ENCODE results near the gene SLK. TPM values are rescaled to one million over a fixed set of nuclear protein-coding genes. Genes with fewer than 3 reads are reported as not detected.

The SLK gene
- total RNA-seq: 48.8 and 52.2 TPM in 2 replicates

- peak; percentile 77 for DNase-seq (ENCODE audit: low read depth)
- peak within 1 kb of the TSS; percentile 91 for H3K4me3 ChIP-seq (ENCODE audit: low read depth, low read length)
- no peak for TF ChIP-seq CTCF (IDR thresholded peaks at IDR 0.05; ENCODE audit: insufficient read depth, low read depth, low read length)
These were observed at the start of gene SLK for GRCh38 chr10:103966671-103967447. SLK (plus strand) TSS chr10:103967140; CDS start chr10:103967746, 606 bp downstream.

- DNase-seq (ENCODE audit: low read depth): no peak
- peak overlapping the region; percentile 63 for H3K4me3 ChIP-seq (ENCODE audit: low read depth, low read length)
These were observed 49.5 kb upstream of the SLK start for GRCh38 chr10:103917302-103918052.

GRCh38 chr10:103918053-103918846 is 48.7 kb upstream of the SLK start, which contains the start of gene STN1:
STN1 (minus strand) TSS chr10:103918184; CDS start chr10:103917594, 590 bp downstream.
- H3K4me3 ChIP-seq (ENCODE audit: low read depth, low read length): peak within 1 kb of the TSS; percentile 63

More at GRCh38 chr10:103917302-103918052, 49.5 kb upstream of the SLK start:
- no peak for TF ChIP-seq CTCF (IDR thresholded peaks at IDR 0.05; ENCODE audit: insufficient read depth, low read depth, low read length)

GRCh38 chr10:103919648-103920025 is 47.3 kb upstream of the SLK start:
- no peak for DNase-seq (ENCODE audit: low read depth)
- TF ChIP-seq CTCF (IDR thresholded peaks at IDR 0.05; ENCODE audit: insufficient read depth, low read depth, low read length): no peak
- H3K4me3 ChIP-seq (ENCODE audit: low read depth, low read length): no peak overlapping the region

More at GRCh38 chr10:103918053-103918846, 48.7 kb upstream of the SLK start, which contains the start of gene STN1:
- peak; percentile 97 for DNase-seq (ENCODE audit: low read depth)
- no peak for TF ChIP-seq CTCF (IDR thresholded peaks at IDR 0.05; ENCODE audit: insufficient read depth, low read depth, low read length)

DNA sequence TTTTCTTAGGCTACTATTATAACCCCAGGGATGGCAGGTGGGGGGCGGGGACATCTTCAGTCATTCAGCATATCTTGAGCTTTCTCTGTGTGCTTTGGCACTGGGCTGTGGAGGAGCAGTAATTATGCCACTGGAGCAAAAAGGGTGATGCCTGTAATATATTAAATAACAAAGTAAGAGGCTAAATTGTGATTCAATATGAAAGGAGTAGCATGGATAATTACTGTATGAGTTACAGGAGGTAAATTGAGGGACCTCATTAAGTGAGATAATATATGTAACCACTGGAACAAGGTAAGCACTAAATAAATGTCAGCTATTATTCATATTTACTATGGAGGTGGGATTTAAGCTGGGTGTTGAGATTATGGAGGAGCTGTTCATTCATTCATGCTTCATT is 45.7 kb upstream of the SLK start:
- TF ChIP-seq CTCF (IDR thresholded peaks at IDR 0.05; ENCODE audit: insufficient read depth, low read depth, low read length): no peak
- H3K4me3 ChIP-seq (ENCODE audit: low read depth, low read length): no peak overlapping the region
- no peak for DNase-seq (ENCODE audit: low read depth)

- peak; percentile 8 for DNase-seq (ENCODE audit: low read depth)
- no peak overlapping the region for H3K4me3 ChIP-seq (ENCODE audit: low read depth, low read length)
- no peak for TF ChIP-seq CTCF (IDR thresholded peaks at IDR 0.05; ENCODE audit: insufficient read depth, low read depth, low read length)
These were observed 45.2 kb upstream of the SLK start for GRCh38 chr10:103921750-103922195.

Measured in fibroblast of villous mesenchyme (primary cell).